GM21423 (cell line): ENCODE data around the gene GPN2.
A peak's percentile ranks its signal among the peaks of the same experiment; 100 is the strongest.
"Not testable (repeated sequence)": the region's sequence is repeated elsewhere in the genome, so short reads cannot be mapped to it uniquely, and the experiment has no call there.

Source experiments
- ATAC-seq: cut with Tn5 transposase; IDR thresholded peaks from one replicate; pipeline ENCODE4 v1.9.1; 2021; ENCODE audit warnings: mild to moderate bottlenecking, moderate library complexity; ENCODE audit not compliant: unreplicated experiment

GPN2 gene

DNA sequence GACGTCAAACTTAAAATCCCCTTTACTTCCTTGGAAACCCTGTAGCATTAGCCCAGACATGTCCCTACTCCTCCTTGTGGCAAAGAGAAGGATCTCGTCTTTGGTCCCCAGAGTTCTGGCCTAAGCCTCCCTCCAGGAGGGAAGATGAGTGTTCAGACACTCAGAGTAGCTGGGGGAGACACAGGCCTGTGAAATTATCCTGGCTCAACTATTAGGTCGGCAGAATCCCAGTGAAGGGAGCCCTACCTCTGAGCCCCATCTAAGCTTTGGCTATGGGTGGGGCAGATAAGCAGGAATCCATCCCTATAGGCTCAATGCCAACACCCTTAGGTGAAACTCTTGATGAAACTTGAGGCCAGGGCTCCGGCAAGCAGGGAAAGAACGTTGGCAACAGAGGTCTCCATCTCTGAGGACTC, 28.8 kb downstream of the GPN2 start:
- ATAC-seq, result no peak

DNA sequence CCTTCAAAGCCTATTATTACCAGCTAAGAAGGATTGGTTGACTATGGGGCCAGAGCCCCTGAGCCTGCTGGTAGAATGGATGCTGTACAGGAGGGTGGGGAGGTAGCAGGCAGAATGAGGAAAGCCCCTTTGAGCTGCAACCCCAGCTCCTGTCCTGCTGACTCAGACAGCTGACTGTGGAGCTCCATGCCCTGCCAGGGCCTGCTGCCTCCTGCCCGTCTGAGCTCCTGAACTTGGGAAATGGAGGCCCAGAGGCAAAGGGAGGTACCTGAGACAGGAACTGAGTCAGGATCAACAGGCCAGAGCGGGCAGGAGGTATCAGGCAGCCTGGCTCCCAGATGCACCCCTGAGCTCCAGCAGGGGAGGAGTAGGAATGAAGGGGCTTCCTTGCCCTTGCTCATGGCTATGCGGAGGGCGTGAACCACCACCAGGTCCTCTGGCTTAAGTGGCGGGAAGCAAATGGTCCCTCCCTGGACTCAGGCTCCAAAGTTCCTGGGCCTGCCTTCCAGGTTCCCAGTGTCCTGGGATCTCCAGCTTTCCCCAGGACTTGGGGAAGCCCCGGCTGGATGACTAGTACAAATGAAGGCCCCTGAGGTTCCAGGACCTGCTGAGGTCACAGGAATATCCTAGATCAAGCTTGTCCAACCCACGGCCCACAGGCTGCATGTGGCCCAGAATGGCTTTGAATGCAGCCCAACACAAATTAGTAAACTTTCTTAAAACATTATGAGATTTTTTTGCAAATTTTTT, 31.0 kb downstream of the GPN2 start:
- no peak for ATAC-seq

DNA sequence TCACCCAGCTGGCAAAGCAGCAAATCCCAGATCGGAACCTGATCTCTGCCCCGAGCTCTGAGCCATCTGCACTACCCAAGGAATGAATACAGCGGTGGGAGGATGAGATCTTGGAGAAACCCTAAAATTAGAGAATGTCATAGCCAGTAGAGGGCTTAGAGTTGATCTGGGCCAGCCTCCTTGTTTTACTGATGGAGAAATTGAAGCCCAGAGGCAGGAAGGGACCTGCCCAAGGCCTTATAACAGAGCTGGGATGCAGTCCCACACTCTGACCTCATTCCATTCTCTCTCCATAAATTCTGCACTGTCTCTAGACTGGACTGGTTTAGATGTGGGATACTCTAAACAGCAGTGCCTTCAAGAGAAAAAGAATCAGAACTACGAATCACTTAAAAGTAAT, 31.9 kb downstream of the GPN2 start:
- ATAC-seq, result no peak

DNA sequence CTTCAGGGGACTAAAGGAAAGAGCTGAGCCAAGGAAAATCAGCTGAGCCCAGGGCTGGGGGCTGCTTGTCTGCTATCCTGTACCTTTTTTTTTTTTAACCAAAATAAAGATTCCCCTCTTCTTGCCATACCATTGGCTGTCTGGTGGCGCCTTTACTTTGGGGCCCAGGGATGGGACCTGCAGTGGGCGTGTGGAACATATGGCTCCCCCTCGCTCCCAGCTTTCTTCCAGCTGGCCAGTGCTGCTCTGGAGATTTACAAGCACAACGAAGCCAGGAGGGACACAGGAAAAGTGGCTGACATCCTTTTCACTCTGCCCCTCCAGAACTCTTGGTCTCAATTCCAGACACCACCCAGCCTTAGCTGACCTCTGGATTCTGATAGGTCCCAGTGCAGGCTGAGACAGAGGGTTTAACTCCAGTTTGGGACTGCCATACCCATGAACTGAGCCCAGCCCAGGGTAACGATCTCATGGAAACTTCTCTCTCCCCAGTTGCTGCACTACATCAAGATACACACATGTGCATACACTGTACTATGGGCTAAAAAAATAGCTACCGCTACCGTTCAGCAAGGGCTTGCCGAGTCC, 32.5 kb downstream of the GPN2 start:
- ATAC-seq, result no peak

DNA sequence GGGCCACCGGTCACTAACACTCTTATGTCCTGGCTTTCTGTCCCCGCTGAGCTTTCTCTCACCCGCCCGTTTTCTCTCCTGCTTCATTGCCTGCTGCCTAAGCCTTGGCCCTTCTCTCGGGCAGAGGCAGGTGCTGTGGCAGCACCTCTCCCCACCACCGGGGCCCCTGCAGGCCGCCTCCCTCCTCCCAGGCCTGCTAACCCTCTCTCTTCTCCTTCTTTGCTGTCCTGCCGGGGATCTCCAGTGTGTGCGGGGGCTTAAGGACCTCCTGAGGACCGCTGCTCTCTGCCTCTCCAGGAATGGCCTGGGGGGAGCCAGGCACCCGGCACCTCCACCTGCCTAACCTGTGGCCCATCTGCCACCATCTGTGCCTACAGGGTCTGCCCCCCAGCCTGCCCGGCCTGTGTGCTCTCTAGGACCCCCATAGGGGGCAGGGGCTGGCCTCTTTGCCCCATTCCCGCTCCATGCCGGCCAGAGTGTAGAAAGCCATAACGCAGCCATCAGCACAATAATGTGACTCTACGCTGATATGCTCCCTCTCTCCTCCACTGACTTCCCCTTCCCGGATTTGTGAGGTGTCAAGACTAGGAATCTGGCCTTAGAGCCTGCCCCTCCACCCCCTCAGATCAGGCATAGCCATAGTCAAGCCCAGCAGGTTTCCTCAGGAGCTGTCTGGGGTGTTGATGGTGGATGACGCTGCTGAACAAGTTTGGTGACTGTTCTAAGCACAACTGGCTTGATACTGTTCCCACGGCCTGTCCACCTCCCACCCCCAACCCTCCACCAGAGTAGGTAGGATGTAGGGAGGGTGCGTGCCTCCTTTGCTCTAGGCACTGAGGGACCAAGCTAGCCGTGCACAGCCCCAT, 33.2 kb downstream of the GPN2 start:
- no peak for ATAC-seq

DNA sequence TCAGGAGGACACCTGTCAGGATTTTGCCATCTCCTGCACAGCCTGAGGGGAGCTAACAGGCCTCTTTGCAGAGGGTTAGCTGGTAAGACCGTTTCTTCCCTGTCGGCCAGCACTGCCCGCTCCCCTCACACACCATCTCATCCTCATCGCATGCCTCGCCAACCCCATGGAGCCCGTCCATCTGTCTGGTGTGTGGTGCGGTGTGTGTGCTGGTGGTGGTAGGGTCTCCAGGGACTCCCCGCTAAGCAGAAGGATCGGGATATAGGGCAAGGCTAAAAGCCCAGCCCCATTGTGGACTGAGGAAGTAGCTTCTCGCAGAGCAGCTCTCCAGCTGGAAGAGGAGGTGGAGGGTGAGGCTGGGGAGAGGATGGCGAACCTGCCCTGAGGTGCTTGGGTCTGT, 33.9 kb downstream of the GPN2 start:
- no peak for ATAC-seq

DNA sequence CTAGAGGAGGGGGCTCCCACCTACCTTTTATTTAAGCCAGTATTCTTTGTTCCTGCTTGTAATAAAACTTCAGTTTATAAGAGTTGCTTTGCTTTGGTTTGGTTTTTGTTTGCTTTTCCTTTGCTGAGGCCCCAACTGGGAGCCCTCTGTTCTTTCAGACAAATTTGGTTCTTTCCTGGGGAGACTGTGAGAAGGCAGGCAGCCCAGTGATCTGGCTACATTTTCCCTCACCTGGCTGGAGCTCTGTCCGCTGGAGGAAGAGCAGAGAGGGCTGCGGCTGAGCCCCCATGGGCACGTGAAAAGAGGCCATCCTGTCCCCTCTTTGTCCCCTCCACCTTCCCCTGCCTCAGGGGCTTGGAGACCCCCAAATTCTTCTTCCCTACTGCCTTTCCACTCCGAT, 34.4 kb downstream of the GPN2 start:
- ATAC-seq, result no peak

DNA sequence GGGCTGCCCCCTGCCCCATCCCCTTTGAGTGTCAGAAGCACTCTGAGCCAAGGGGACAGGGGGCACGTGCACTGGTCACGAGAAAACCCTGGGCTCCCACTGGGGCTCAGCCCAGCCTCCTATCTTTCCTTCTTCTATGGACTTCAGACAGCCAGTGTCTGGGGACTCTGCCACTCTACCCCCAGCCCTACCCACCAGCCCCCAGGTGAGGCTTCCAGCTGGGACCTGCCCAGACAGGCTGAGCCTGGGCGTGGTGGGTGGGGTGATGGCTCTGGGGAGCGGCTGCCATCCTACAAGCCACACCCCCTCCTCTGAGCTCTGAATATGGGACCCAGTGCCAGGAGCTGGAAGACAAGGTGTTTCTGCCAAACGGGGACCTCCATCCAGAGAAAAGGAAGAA, 35.2 kb downstream of the GPN2 start:
- no peak for ATAC-seq

DNA sequence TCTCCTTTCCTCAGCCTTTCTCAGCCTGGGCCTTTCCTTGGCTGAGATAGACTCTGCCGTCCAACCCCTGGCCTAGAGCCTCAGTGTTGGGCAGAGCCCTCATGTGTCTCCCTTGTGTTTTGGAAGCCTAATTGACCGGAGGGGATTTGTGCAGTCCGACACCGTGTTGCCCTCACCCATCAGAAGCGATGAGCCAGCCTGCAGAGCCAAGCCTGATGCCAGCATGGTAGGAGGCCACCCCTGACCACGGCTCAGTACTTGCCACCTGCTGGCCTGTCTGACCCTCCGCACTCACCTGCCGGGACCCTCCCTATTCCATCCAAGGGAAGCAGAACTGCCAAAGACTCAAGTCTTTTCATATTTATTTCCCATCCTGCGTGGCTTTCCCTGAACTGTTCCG, 36.5 kb downstream of the GPN2 start:
- no peak for ATAC-seq

DNA sequence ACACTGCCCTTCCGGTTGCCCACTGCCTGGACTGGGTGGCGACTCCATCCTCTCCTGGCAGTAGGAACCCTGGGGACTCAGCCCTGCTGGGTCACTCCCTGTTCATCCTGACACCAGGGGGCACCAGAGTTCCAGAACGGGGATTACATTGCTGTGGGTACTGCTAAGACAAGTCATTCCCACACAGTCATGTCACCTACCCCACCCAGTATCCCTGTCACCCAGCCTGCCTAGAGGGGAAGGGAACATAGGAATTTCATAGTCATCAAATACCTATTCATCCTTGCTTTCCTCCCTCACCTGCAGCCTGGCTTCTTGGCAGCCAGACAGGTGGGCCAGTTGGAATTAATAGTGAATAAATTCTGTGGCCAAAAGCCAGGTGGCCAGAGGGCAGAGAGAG, 36.9 kb downstream of the GPN2 start:
- no peak for ATAC-seq

DNA sequence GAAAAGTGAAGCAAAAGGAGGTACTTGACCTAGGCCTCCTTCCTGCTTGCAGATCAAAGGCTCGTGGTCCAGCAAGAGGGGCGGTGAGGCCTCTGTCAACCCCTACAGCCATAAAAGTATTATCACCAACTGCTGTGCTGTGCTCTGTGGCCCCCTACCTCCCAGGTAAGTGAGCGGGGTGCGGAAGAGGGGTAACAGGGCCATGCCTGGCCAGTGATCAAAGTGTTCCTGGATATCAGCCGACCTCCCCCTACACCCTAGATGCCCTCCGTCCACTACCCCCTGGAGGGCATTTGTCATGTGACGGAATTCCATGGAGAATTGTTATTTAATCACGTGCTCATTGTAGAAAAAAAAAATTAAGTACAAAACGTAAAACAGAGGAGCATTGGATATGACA, 37.4 kb downstream of the GPN2 start:
- ATAC-seq, result no peak

DNA sequence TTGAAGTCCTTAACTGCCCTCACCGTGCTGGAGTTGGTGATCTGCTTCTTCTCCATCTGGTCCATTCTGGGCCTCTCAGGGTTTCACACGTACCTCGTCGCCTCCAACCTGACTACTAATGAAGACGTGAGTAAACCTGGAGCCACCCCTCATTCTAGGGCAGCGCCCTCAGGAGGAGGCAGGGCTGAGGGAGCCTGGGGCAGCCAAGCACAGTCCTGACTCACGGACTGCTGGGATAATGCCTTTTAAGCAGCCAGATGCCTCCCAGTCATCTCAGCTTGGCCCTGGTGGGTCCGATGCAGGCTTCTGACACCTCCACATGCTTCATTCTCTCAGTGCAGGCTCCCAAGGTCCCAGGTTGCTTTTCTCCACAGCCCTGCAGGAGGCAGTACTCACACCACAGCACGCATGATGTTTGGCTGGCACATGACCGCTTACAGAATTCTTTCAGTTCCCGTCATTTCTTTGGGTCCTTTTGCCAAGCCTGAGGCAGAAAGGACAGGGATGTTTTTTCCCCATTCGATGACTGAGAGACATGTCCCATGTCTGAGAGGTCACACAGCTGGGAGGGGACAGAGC, 38.9 kb downstream of the GPN2 start:
- no peak for ATAC-seq

DNA sequence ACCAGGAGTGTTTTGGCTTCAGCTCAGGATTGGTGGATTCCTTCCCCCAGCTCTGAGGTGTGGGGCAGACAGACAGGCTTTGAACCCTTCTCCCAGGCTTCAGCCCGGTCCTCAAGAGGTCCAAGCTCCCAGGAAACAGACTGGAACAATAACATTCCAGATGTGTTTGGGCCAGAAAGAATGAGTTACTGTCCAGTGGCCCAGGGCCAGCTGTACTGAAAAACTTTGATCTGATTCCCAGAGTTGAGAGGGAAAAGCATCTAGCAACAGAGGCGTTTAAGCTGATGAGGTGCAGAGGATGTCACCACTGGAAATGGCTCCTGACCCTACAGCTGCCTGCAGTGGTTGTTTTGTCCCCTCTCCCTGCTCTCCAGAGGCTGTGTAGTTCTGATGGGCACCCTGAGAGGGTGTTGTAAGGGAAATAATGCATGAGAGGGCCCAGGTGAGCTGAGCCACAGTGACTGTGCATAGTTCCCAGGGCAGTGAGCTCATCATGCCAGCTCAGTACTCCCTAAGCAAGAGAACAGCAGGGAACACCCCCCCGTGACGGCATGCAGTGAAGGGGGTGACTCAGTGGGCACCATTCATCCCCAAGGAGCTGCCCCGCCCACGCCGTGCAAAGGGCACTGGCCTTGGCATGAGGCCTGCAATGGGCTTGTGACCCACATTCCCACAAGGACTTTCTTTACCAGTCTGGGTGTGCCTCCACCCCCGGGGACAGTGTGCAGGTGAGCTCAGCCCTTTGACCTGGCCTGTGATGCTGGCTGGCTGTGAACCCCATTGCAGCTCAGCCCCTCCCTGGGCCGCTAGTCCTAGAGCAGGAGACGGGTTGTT, 40.9 kb downstream of the GPN2 start:
- ATAC-seq, result no peak

DNA sequence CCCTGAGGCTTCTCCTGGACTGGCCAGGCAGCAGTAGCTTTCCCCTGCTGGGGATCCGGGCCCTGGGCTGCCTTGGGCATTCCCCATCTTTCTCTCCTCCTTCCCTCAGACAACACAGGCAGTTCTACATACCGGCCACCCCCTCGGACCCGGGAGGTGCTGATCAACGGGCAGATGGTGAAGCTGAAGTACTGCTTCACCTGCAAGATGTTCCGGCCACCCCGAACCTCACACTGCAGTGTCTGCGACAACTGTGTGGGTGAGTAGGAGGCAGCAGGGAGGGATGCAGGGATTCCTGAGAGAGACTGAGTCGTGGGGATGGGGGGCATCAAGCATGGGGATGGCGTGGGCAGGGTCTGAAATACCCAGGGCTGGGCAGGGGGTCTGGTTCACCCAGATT, 41.6 kb downstream of the GPN2 start:
- ATAC-seq, result no peak

DNA sequence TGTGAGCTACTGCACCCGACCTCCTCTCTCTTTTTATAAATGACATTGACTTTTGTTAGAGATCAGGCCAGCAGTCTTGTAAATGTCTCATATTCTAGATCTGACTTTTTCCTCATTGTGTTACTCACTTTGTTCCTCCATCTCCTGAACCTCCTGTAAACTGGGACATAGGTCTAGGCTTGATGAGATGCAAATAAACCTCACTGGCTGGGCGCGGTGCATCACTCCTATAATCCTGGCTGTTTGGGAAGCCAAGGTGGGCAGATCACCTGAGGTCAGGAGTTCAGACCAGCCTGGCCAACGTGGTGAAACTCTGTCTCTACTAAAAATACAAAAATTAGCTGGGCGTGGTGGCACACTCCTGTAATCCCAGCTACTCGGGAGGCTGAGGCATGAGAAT, 42.3 kb downstream of the GPN2 start:
- not testable (repeated sequence) for ATAC-seq

DNA sequence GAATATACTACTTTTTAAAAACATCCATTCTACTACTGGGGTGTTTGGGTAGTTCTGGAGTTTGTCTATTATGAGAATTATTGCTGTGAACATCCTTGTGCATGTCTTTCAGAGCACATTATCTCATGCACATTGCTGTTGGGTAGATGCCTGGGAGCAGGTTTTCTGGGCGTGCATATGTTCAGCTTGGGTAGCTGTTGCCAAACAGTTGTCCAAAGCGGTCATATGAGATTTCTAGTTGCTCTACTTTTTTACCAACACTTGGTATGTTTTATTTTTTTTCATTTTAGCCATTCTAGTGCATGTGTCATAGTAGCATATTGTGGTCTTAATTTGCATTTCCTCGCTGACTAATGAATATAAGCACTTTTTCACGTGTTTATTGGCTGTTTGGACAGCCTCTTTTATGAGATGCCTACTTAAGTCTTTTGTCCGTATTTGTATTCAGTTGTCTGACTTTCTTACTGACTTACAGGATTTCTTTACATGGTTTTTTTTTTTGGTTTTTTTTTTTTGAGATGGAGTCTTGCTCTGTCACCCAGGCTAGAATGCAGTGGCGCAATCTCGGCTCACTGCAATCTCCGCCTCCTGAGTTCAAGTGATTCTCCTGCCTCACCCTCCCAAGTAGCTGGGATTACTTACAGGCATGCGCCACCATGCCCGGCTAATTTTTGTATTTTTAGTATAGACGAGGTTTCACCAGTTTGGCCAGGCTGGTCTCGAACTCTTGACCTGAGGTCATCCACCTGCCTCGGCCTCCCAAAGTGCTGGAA, 45.5 kb downstream of the GPN2 start:
- ATAC-seq, result no peak

DNA sequence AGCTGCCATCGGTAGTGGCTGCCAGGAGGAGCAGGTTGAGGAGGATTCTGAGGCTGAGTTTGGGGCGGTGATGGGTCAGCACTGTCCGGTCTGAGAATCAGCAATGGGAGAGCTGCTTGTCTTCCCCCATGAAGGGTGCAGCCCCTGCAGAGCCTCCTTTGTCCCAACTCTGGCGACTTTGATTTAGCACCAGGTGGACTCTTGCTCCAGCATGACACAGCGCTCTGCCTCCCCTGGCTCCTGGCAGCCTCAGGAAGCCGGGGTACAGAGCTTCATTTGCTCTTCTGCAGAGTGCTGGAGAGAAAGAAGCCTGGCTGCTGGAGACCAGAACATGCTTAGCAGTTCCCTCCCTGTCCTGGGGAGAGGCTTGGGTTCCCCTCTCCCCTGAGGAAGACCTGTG, 50.3 kb downstream of the GPN2 start:
- no peak for ATAC-seq

DNA sequence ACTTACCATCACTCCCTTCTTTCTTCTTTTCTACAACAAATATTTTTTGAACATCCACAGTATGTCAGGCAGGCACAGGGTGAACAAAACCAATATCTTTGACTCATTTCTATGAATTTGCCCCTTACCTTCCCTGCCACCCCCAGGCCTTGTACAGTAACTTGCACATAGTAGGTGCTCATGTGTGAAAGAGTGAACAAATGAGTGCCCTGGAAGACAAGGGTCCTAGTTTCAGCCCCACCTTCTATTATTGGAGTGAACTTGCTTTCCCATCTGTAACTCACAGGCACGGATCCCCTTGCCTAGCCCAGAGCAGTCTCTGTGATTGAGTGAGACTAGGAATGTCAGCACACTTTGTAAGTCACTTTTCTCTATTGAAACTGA, 50.8 kb downstream of the GPN2 start:
- ATAC-seq, result peak; percentile 19

DNA sequence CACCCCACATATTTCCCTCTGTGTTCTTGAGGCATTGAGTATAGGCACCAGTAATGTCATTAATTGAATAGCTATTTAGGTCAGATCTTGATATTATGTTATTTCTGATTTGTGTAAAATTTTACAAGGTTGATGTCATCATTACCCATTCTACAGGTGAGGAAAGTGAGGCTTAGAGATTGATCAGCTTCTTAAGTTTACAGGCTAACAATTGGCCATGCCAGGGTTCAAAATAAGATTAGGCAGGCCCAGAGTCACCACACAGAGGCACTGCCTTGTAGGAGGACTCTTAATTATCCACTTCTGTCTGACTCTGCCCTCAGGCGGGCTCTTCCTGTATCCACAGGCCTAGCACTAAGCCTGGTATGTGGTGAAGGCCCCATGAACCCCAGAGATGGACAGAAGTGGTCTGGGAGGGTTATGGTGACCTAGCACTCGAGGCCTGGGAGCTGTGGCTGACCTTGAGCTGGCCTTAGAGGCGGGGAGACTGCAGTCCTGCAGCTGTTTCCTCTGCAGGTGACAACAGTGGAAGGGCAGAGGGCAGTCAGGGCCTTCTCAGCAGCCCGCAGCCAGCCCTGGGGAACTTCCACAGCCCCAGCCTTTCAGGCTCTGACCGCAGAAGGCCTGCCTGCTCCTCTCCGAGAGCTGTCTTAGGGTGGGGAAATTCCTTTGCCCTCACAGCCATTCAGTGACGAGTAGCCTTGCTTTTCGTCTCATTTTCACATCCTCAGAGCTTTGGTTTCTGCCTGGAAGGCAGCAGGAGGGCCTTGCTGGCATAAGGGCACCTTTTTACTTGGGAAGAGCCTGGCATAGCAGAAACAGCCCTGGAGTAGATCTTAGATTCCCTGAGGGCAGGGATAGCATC, 51.4 kb downstream of the GPN2 start:
- ATAC-seq, result peak; percentile 91
